ENCODE results near the gene BRMS1L. TPM values are rescaled to one million over a fixed set of nuclear protein-coding genes. Genes with fewer than 3 reads are reported as not detected.

BRMS1L gene
- total and polyA plus RNA-seq, 9 of the 15 experiments (the other 6 are each of a cell fraction or from before 2014, with no cell fraction given) = 1.2 to 4.7 (median 3.3) TPM

- in situ Hi-C loops (cut with MboI) = no loop called here
- Histone ChIP-seq H3K4me2 (ENCODE audit: insufficient read depth, low read length) (no peak overlapping the region; the same call in 1 of the 2 replicates), H3K4me1 (replicated peaks in 1 of 2; ENCODE audit: control insufficient read depth in 2 of 2, insufficient read depth in 2 of 2, low read length in 2 of 2) (peaks cover 0 to 9% of the 10 kb centered on the region in 2 experiments; a peak in 2 of 5 replicates), H3K79me2 (ENCODE audit: control insufficient read depth, insufficient read depth, low read length) (no peaks in the 10 kb centered on the region), H3K36me3 (ENCODE audit: control insufficient read depth, insufficient read depth, low read length) (no peaks in the 10 kb centered on the region), H2AFZ (ENCODE audit: low read depth, low read length) (0 out of 2 replicates have a peak overlapping the region, but pooled peaks have one; percentile 45), H3K9me3 (replicated peaks; ENCODE audit: control insufficient read depth, insufficient read depth, low read depth, low read length) (no peaks in the 10 kb centered on the region), H3K9me1 (ENCODE audit: control insufficient read depth, insufficient read depth, low read length) (no peaks in the 10 kb centered on the region), H3K4me3 (no peak overlapping the region), H3K27me3 (ENCODE audit: control insufficient read depth in 2 of 2, insufficient read depth in 2 of 2, low read length in 2 of 2) (no peaks in the 10 kb centered on the region), H3K27ac (ENCODE audit: extremely low read depth, low read depth, low read length) (no peak overlapping the region), H4K20me1 (replicated peaks; ENCODE audit: control insufficient read depth, insufficient read depth, low read length) (no peaks in the 10 kb centered on the region), H3K9ac (ENCODE audit: insufficient read depth in 1 of 2, low read depth in 2 of 2, low read length in 2 of 2) (no peak overlapping the region)
- CTCF ChIA-PET (ENCODE audit: low intra/inter-chr PET ratio) = no interaction called here
- 29% methylated on average over 2 of the region's 2 CpGs for WGBS (ENCODE audit: insufficient coverage, low coverage, missing lambda C conversion rate)
- no peak for TF ChIP-seq ARID4B (CRISPR knock-in tag; IDR thresholded peaks at IDR 0.05)
- TF ChIP-seq YBX1 (IDR thresholded peaks at IDR 0.05) = no peak
- no peak for TF ChIP-seq PHB2 (IDR thresholded peaks at IDR 0.05; ENCODE audit: low read depth)
- no peak for TF ChIP-seq HSF4 (CRISPR knock-in tag; IDR thresholded peaks at IDR 0.05; ENCODE audit: borderline replicate concordance)
- no peak for TF ChIP-seq TAL1 (IDR thresholded peaks at IDR 0.05)
- TF ChIP-seq CTCFL (IDR thresholded peaks at IDR 0.05; ENCODE audit: borderline replicate concordance, insufficient read depth, low read depth, low read length, poor library complexity, severe bottlenecking) = no peak
- no TSS peak for BruUV-seq (replicated peaks)
- no peak for DNase-seq (ENCODE audit: extremely low read depth in 1 of 4, low spot score in 3 of 4)
- intact Hi-C loops (cut with micrococcal nuclease) = loop anchor here (2.0 kb wide), 1 partner anchor 190 kb away; no protein-coding TSS in a partner anchor
- POLR2A ChIA-PET = interaction anchor here (1.4 kb wide), 1 partner anchor 18 kb away, joined by 3 read pairs; no protein-coding TSS in a partner anchor
- no peak for FAIRE-seq
- no peak for ATAC-seq
Observed at GRCh38 chr14:35879151-35879648, 53.1 kb downstream of the BRMS1L start.

All from K562 (cell line).